NCI-H2029 treated with DMSO at 0.1 percent for 48 hours (cell line): ENCODE measurements around the gene CD163L1.
"Not testable (repeated sequence)": the region's sequence is repeated elsewhere in the genome, so short reads cannot be mapped to it uniquely, and the experiment has no call there.

Experiments
- DNase-seq: peaks from one replicate; lab custom pipeline; 2025; lab: John Stamatoyannopoulos, UW

The CD163L1 gene

GRCh38 chr12:7444076-7444475, at the start of gene CD163L1:
TSS of gene CD163L1 (minus strand) at chr12:7444153. CDS start at chr12:7444127, 26 bp downstream.
- DNase-seq: no peak

GRCh38 chr12:7493006-7493405, 49.1 kb upstream of the CD163L1 start:
- no peak for DNase-seq

- no peak for DNase-seq
Measured at GRCh38 chr12:7486512-7486911, 42.6 kb upstream of the CD163L1 start.

- no peak for DNase-seq
Measured at GRCh38 chr12:7485095-7485494, 41.1 kb upstream of the CD163L1 start.

GRCh38 chr12:7483343-7483742, 39.4 kb upstream of the CD163L1 start:
- DNase-seq: no peak

GRCh38 chr12:7479771-7480170, 35.8 kb upstream of the CD163L1 start:
- no peak for DNase-seq

- DNase-seq: no peak
Measured at GRCh38 chr12:7472060-7472459, 28.1 kb upstream of the CD163L1 start.

GRCh38 chr12:7460375-7461259, 16.7 kb upstream of the CD163L1 start:
- DNase-seq: no peak

- DNase-seq: no peak
Measured at GRCh38 chr12:7459973-7460372, 16.0 kb upstream of the CD163L1 start.

- DNase-seq: no peak
Measured at GRCh38 chr12:7451756-7452155, 7.8 kb upstream of the CD163L1 start.

- DNase-seq: no peak
Measured at GRCh38 chr12:7450667-7451066, 6.7 kb upstream of the CD163L1 start.

GRCh38 chr12:7448099-7448498, 4.1 kb upstream of the CD163L1 start:
- no peak for DNase-seq

- DNase-seq: no peak
Measured at GRCh38 chr12:7444537-7444936, 584 bp upstream of the CD163L1 start.

- no peak for DNase-seq
Measured at GRCh38 chr12:7441216-7441615, 2.7 kb downstream of the CD163L1 start.

- no peak for DNase-seq
Measured at GRCh38 chr12:7439579-7440505, 4.1 kb downstream of the CD163L1 start.

GRCh38 chr12:7438291-7438995, 5.5 kb downstream of the CD163L1 start:
- not testable (repeated sequence) for DNase-seq

- DNase-seq: not testable (repeated sequence)
Measured at GRCh38 chr12:7437494-7437893, 6.5 kb downstream of the CD163L1 start.

GRCh38 chr12:7434670-7435069, 9.3 kb downstream of the CD163L1 start:
- DNase-seq: no peak

GRCh38 chr12:7433276-7433822, 10.6 kb downstream of the CD163L1 start:
- no peak for DNase-seq

GRCh38 chr12:7431993-7432685, 11.8 kb downstream of the CD163L1 start:
- DNase-seq: no peak

GRCh38 chr12:7411343-7411742, 32.6 kb downstream of the CD163L1 start:
- no peak for DNase-seq
